K562 (cell line): ENCODE results near the gene IDI1. TPM values are rescaled to one million over a fixed set of nuclear protein-coding genes. Genes with fewer than 3 reads are reported as not detected.

ENCODE experiments used
- ATAC-seq: fragments of 200-7000 bp; cut with Tn5 transposase; 3 replicates; pipeline ENCODE4 v1.9.1; 2020; ENCODE audit warnings: moderate library complexity
- BruUV-seq: library from RNA; stranded (reverse); fragments of 400-500 nt; replicated peaks from 2 replicates; lab custom pipeline; 2021; lab: Mats Ljungman, UMichigan
- CTCF ChIA-PET: fragments of 300-600 bp; formaldehyde crosslinking; extraction: SDS; loops from one replicate; lab custom pipeline; 2021; ENCODE audit warnings: low intra/inter-chr PET ratio; lab: Yijun Ruan, JAX
- POLR2A ChIA-PET: fragments of 300-600, 350-650 bp; sonication (Branson Sonifier 250); formaldehyde crosslinking; extraction: SDS; loops from one replicate; lab custom pipeline; 2021; ENCODE audit warnings: antibody characterized with exemption, inconsistent platforms; lab: Yijun Ruan, JAX
- DNase-seq, 4 experiments: peaks; one replicate each; pipeline versions ENCODE4 v3.0.0 to v3.0.0-alpha.2; 2011 to 2018; ENCODE audit warnings: low spot score in 3 of 4, mixed read lengths in 3 of 4; ENCODE audit errors: extremely low read depth in 1 of 4
- FAIRE-seq: peaks from 2 replicates; lab custom pipeline; 2011; peaks lifted over from hg19 to GRCh38; lab: Jason Lieb, UNC
- H2AFZ ChIP-seq: 2 replicates; pipeline ENCODE4 v1.6.0; 2011; ENCODE audit warnings: low read depth, low read length, control low read depth, inconsistent platforms
- H3K27ac ChIP-seq: fragments of 200-600 bp; 3 replicates; pipeline ENCODE4 v1.8.0; 2011; ENCODE audit warnings: low read depth, mild to moderate bottlenecking, control low read depth, inconsistent platforms, low read length, moderate library complexity, mixed read lengths; ENCODE audit errors: extremely low read depth
- H3K27me3 ChIP-seq, 2 experiments: fragments of 300-600 bp in 1 of 2; 2 replicates in 1 of 2; 3 replicates in 1 of 2; pipeline versions ENCODE4 v1.6.0 to v1.8.0; 2011; ENCODE audit warnings: inconsistent platforms in 2 of 2, low read length in 2 of 2, mild to moderate bottlenecking in 1 of 2, mixed read lengths in 1 of 2, moderate library complexity in 1 of 2; ENCODE audit not compliant: control insufficient read depth in 2 of 2, insufficient read depth in 2 of 2
- H3K36me3 ChIP-seq: fragments of 300-600 bp; 3 replicates; pipeline ENCODE4 v1.8.0; 2011; ENCODE audit warnings: mild to moderate bottlenecking, low read length, inconsistent platforms; ENCODE audit not compliant: control insufficient read depth, insufficient read depth
- H3K4me1 ChIP-seq, 2 experiments: fragments of 200-600 bp in 1 of 2; replicated peaks in 1 of 2; 2 replicates in 1 of 2; 3 replicates in 1 of 2; pipeline versions ENCODE4 v1.5.1 to v1.8.0; 2011; ENCODE audit warnings: inconsistent platforms in 2 of 2, low read length in 2 of 2, mild to moderate bottlenecking in 1 of 2, mixed read lengths in 1 of 2, moderate library complexity in 1 of 2; ENCODE audit not compliant: control insufficient read depth in 2 of 2, insufficient read depth in 2 of 2
- H3K4me2 ChIP-seq: 2 replicates; pipeline ENCODE4 v1.6.1; 2011; ENCODE audit warnings: low read length, control low read depth, inconsistent platforms, mixed read lengths; ENCODE audit not compliant: insufficient read depth
- H3K4me3 ChIP-seq: fragments of 200-600 bp; sonication (generic), shearing (Covaris generic); 2 replicates; pipeline ENCODE4 v1.5.1; 2016; ENCODE audit warnings: control low read depth, inconsistent platforms
- H3K79me2 ChIP-seq: fragments of 200-600 bp; 3 replicates; pipeline ENCODE4 v1.8.0; 2011; ENCODE audit warnings: low read length, inconsistent platforms; ENCODE audit not compliant: control insufficient read depth, insufficient read depth
- H3K9ac ChIP-seq, 2 experiments: 2 replicates each; pipeline versions ENCODE4 v1.6.0 to v1.6.1; 2011; ENCODE audit warnings: low read depth in 2 of 2, low read length in 2 of 2, control low read depth in 1 of 2, inconsistent platforms in 1 of 2, mild to moderate bottlenecking in 1 of 2, mixed read lengths in 1 of 2; ENCODE audit not compliant: insufficient read depth in 1 of 2
- H3K9me1 ChIP-seq: one replicate; pipeline ENCODE4 v1.6.0; 2011; ENCODE audit warnings: inconsistent platforms, mild to moderate bottlenecking, low read length, moderate library complexity; ENCODE audit not compliant: control insufficient read depth, insufficient read depth
- H3K9me3 ChIP-seq: replicated peaks from 2 replicates; pipeline ENCODE4 v1.5.1; 2011; ENCODE audit warnings: low read depth, low read length, inconsistent platforms; ENCODE audit not compliant: control insufficient read depth, insufficient read depth
- H4K20me1 ChIP-seq: replicated peaks from 2 replicates; pipeline ENCODE4 v1.6.1; 2011; ENCODE audit warnings: low read length, inconsistent platforms, mixed read lengths; ENCODE audit not compliant: control insufficient read depth, insufficient read depth
- ELK3 ChIP-seq: fragments of 450-650 bp; formaldehyde crosslinking; IDR thresholded peaks from 2 replicates; pipeline ENCODE4 v1.4.0; 2020; ENCODE audit warnings: mild to moderate bottlenecking
- HCFC1 ChIP-seq: IDR thresholded peaks from 2 replicates; pipeline ENCODE4 v1.6.1; 2012; ENCODE audit warnings: low read depth, low read length, improper control_type of control experiment
- HINFP ChIP-seq: fragments of 450-650 bp; conservative IDR thresholded peaks from 2 replicates; pipeline ENCODE4 v1.6.1; 2016; ENCODE audit warnings: missing genetic modification characterization, low read depth, mild to moderate bottlenecking, control low read depth, missing compliant biosample characterization
- HMGXB4 ChIP-seq: sonication (generic); formaldehyde crosslinking; IDR thresholded peaks from 2 replicates; pipeline ENCODE4 v1.8.1; 2023; ENCODE audit warnings: mild to moderate bottlenecking, missing genetic modification reagents
- IRF1 ChIP-seq: sonication (generic); formaldehyde crosslinking; IDR thresholded peaks from 2 replicates; pipeline ENCODE4 v1.8.0; 2022; ENCODE audit warnings: missing genetic modification reagents, mild to moderate bottlenecking, borderline replicate concordance
- NFYB ChIP-seq: IDR thresholded peaks from 2 replicates; pipeline ENCODE4 v1.6.1; 2011; ENCODE audit warnings: mild to moderate bottlenecking, moderate library complexity; ENCODE audit not compliant: insufficient read length; ENCODE audit errors: extremely low read depth
- PCBP1 ChIP-seq: fragments of 200-400 bp; formaldehyde crosslinking; IDR thresholded peaks from 2 replicates; pipeline ENCODE4 v1.6.1; 2018; ENCODE audit warnings: mild to moderate bottlenecking, low read depth, low read length; ENCODE audit not compliant: poor library complexity, severe bottlenecking
- RNF2 ChIP-seq: sonication (generic); IDR thresholded peaks from 2 replicates; pipeline ENCODE4 v1.6.1; 2016
- ZBTB9 ChIP-seq: fragments of 450-650 bp; formaldehyde crosslinking; IDR thresholded peaks from 2 replicates; pipeline ENCODE4 v1.4.0; 2020; ENCODE audit warnings: mild to moderate bottlenecking, moderate library complexity
- ZNF12 ChIP-seq: sonication (generic); formaldehyde crosslinking; IDR thresholded peaks from 2 replicates; pipeline ENCODE4 v1.4.0; 2020; ENCODE audit warnings: mild to moderate bottlenecking, missing genetic modification reagents
- ZNF143 ChIP-seq: sonication (generic); formaldehyde crosslinking; IDR thresholded peaks from 2 replicates; pipeline ENCODE4 v1.9.0; 2022; ENCODE audit warnings: mild to moderate bottlenecking, missing genetic modification reagents
- ZNF518B ChIP-seq: fragments of 250-450 bp; sonication (Bioruptor Pico); IDR thresholded peaks from 2 replicates; pipeline ENCODE4 v1.5.0; 2021; ENCODE audit warnings: mild to moderate bottlenecking, moderate library complexity
- WGBS: fragments of 100-300 bp; shearing (Covaris generic); methylation state at CpG from one replicate; pipeline ENCODE4 v1.1.6; 2016; ENCODE audit warnings: low coverage, mixed read lengths; ENCODE audit not compliant: insufficient coverage; ENCODE audit errors: missing lambda C conversion rate; 5-methylcytosine and 5-hydroxymethylcytosine counted together
- in situ Hi-C: fragments of 300-500 bp; cut with MboI; formaldehyde crosslinking; loops from 4 replicates; pipeline ENCODE4 v1.15.0; 2018; ENCODE audit warnings: inconsistent platforms, mixed read lengths
- intact Hi-C: fragments of 100-400 bp; cut with micrococcal nuclease; formaldehyde crosslinking; loops from 2 replicates; pipeline ENCODE4 v1.14.2; 2022
- polyA plus RNA-seq, 8 experiments: library from polyadenylated mRNA; depleted of rRNA in 4 of 8; stranded (reverse) in 5 of 8; unstranded in 3 of 8; fragments of >200 nt; fragmentation: Nextera tagmentation in 2 of 8; fragmentation: Illumina TruSeq in 1 of 8; extraction: Ambion mirVana in 2 of 8; extraction: Trizol in 1 of 8; gene quantifications; 2 replicates each; pipeline versions ENCODE4 v1.2.1 to v1.2.3, GENCODE V29; 2011 to 2014; ENCODE audit warnings: inconsistent platforms in 1 of 8, missing spikeins in 1 of 8
- total RNA-seq, 7 experiments: library from RNA; depleted of rRNA in 6 of 7; stranded (reverse); fragments of >200 nt in 6 of 7; fragmentation: Illumina TruSeq in 2 of 7; extraction: Trizol in 2 of 7; gene quantifications; 2 replicates each; pipeline versions ENCODE4 v1.2.1 to v1.2.3, GENCODE V29; 2011 to 2021; ENCODE audit warnings: low replicate concordance in 1 of 7

The IDI1 gene
- total and polyA plus RNA-seq, 9 of the 15 experiments (the other 6 are each of a cell fraction or from before 2014, with no cell fraction given), result 70.0 to 265 (median 119) TPM

- no peak overlapping the region for H3K4me2 ChIP-seq
- H3K36me3 ChIP-seq, result no peaks in the 10 kb centered on the region
- ChIA-PET POLR2A (interaction anchor here (1.0 to 2.1 kb wide), 2 partner anchors 10 to 115 kb away, joined by 3 to 8 read pairs; no protein-coding TSS in a partner anchor), CTCF (no interaction called here)
- no peak overlapping the region for H2AFZ ChIP-seq
- no peak for DNase-seq
- intact Hi-C loops, result no loop called here
- H3K9me3 ChIP-seq, result no peaks in the 10 kb centered on the region
- WGBS, result 95% methylated on average over 6 of the region's 6 CpGs
- H3K9ac ChIP-seq, result no peak overlapping the region
- ATAC-seq, result no peak
- H3K27me3 ChIP-seq, result no peaks in the 10 kb centered on the region
- no peaks in the 10 kb centered on the region for H4K20me1 ChIP-seq
- no peak overlapping the region for H3K27ac ChIP-seq
- no peak for FAIRE-seq
- H3K4me1 ChIP-seq, result peaks cover 6% of the 10 kb centered on the region in 2 experiments; a peak in 3 of 5 replicates
- no TSS peak for BruUV-seq
- no peaks in the 10 kb centered on the region for H3K9me1 ChIP-seq
- no peaks in the 10 kb centered on the region for H3K79me2 ChIP-seq
- no peak overlapping the region for H3K4me3 ChIP-seq
- in situ Hi-C loops, result no loop called here
- TF ChIP-seq RNF2 (no peak), ZNF518B (CRISPR knock-in tag) (no peak), IRF1 (CRISPR knock-in tag) (no peak), PCBP1 (no peak), HINFP (tag) (no peak), ZNF143 (CRISPR knock-in tag) (no peak), ZNF12 (CRISPR knock-in tag) (no peak), NFYB (no peak), ZBTB9 (CRISPR knock-in tag) (no peak), ELK3 (no peak), HMGXB4 (no peak), HCFC1 (no peak)
Observed at GRCh38 chr10:1026578-1026977, 22.3 kb downstream of the IDI1 start.
